OCI-LY3 (cell line): ENCODE measurements around the gene CACTIN.
A peak's percentile ranks its signal among the peaks of the same experiment; 100 is the strongest.
"Not testable (repeated sequence)": the region's sequence is repeated elsewhere in the genome, so short reads cannot be mapped to it uniquely, and the experiment has no call there.

Experiments used
- H2AFZ ChIP-seq: fragments of 200-600, 300-600 bp; shearing (Covaris generic); 2 replicates; pipeline ENCODE4 v1.6.0; 2014; ENCODE audit warnings: antibody characterized with exemption, low read depth, low read length
- H3K27ac ChIP-seq: fragments of 200-600, 300-600 bp; sonication (generic); 2 replicates; pipeline ENCODE4 v1.5.1; 2014; ENCODE audit warnings: mild to moderate bottlenecking, low read length, moderate library complexity, mixed read lengths
- H3K27me3 ChIP-seq: fragments of 200-600, 300-600 bp; sonication (generic); 2 replicates; pipeline ENCODE4 v1.6.1; 2014; ENCODE audit warnings: low read depth, low read length, mixed read lengths
- H3K36me3 ChIP-seq: fragments of 200-600, 300-600 bp; sonication (generic); replicated peaks from 2 replicates; pipeline ENCODE3; 2014; ENCODE audit warnings: low read depth, low read length, mixed read lengths
- H3K4me1 ChIP-seq: fragments of 300-600, 200-600 bp; sonication (generic); 2 replicates; pipeline ENCODE4 v1.6.1; 2014; ENCODE audit warnings: low read length, mixed read lengths
- H3K4me2 ChIP-seq: fragments of 200-600, 300-600 bp; sonication (generic); 2 replicates; pipeline ENCODE4 v1.6.1; 2014; ENCODE audit warnings: low read length, mixed read lengths
- H3K4me3 ChIP-seq: fragments of 300-600, 200-600 bp; sonication (generic); 2 replicates; pipeline ENCODE4 v1.5.1; 2014; ENCODE audit warnings: antibody characterized with exemption, mild to moderate bottlenecking, low read length, moderate library complexity
- H3K79me2 ChIP-seq: fragments of 300-600, 200-600 bp; shearing (Covaris generic); 2 replicates; pipeline ENCODE4 v1.6.1; 2014; ENCODE audit warnings: mild to moderate bottlenecking, low read length, mixed read lengths
- H3K9ac ChIP-seq: fragments of 300-600, 200-600 bp; shearing (Covaris generic); 2 replicates; pipeline ENCODE4 v1.6.0; 2014; ENCODE audit warnings: mild to moderate bottlenecking, low read length, moderate library complexity
- H3K9me3 ChIP-seq: fragments of 200-600, 300-600 bp; shearing (Covaris generic); 2 replicates; pipeline ENCODE4 v1.6.1; 2014; ENCODE audit warnings: low read length, mixed read lengths; ENCODE audit not compliant: insufficient read depth
- H4K20me1 ChIP-seq: fragments of 200-600, 300-600 bp; sonication (generic); 2 replicates; pipeline ENCODE4 v1.6.1; 2016; ENCODE audit warnings: low read length, mixed read lengths; ENCODE audit not compliant: insufficient read depth
- EZH2phosphoT487 ChIP-seq: fragments of 200-600 bp; shearing (Covaris generic); IDR thresholded peaks from 2 replicates; pipeline ENCODE4 v1.6.1; 2018; ENCODE audit warnings: antibody characterized with exemption, mixed run types, low read depth
- TF ChIP-seq, protein P1 (sequence below): fragments of 200-600, 300-600 bp; sonication (generic); IDR thresholded peaks from 2 replicates; pipeline ENCODE4 v1.5.1; 2014; ENCODE audit warnings: antibody characterized with exemption, low read length, low read depth

The CACTIN gene

GRCh38 chr19:3667766-3668165, 41.2 kb upstream of the CACTIN start:
- Histone ChIP-seq H3K27me3 (no peaks in the 10 kb centered on the region), H3K4me3 (no peak overlapping the region), H3K27ac (no peak overlapping the region), H3K9me3 (no peaks in the 10 kb centered on the region), H3K4me2 (no peak overlapping the region), H4K20me1 (peaks cover 72% of the 10 kb centered on the region), H3K36me3 (peaks cover 18% of the 10 kb centered on the region), H2AFZ (no peak overlapping the region), H3K9ac (no peak overlapping the region), H3K79me2 (peaks cover 17% of the 10 kb centered on the region), H3K4me1 (peaks cover 23% of the 10 kb centered on the region)
- TF ChIP-seq, protein P1, sequence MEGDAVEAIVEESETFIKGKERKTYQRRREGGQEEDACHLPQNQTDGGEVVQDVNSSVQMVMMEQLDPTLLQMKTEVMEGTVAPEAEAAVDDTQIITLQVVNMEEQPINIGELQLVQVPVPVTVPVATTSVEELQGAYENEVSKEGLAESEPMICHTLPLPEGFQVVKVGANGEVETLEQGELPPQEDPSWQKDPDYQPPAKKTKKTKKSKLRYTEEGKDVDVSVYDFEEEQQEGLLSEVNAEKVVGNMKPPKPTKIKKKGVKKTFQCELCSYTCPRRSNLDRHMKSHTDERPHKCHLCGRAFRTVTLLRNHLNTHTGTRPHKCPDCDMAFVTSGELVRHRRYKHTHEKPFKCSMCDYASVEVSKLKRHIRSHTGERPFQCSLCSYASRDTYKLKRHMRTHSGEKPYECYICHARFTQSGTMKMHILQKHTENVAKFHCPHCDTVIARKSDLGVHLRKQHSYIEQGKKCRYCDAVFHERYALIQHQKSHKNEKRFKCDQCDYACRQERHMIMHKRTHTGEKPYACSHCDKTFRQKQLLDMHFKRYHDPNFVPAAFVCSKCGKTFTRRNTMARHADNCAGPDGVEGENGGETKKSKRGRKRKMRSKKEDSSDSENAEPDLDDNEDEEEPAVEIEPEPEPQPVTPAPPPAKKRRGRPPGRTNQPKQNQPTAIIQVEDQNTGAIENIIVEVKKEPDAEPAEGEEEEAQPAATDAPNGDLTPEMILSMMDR = no peak
- no peak for TF ChIP-seq EZH2phosphoT487

GRCh38 chr19:3667037-3667638, 40.5 kb upstream of the CACTIN start:
- no peaks in the 10 kb centered on the region for H3K27me3 ChIP-seq
- H3K4me2 ChIP-seq = no peak overlapping the region
- H3K9ac ChIP-seq = no peak overlapping the region
- no peak overlapping the region for H3K4me3 ChIP-seq
- peaks cover 23% of the 10 kb centered on the region for H3K4me1 ChIP-seq
- H3K79me2 ChIP-seq = peaks cover 12% of the 10 kb centered on the region
- H3K9me3 ChIP-seq = no peaks in the 10 kb centered on the region
- peaks cover 18% of the 10 kb centered on the region for H3K36me3 ChIP-seq
- H4K20me1 ChIP-seq = peaks cover 67% of the 10 kb centered on the region
- TF ChIP-seq EZH2phosphoT487 = no peak
- TF ChIP-seq, protein P1 = no peak
- H2AFZ ChIP-seq = no peak overlapping the region
- no peak overlapping the region for H3K27ac ChIP-seq

- not testable (repeated sequence) for H3K4me3 ChIP-seq, H3K27ac ChIP-seq, H3K4me2 ChIP-seq, H3K9ac ChIP-seq, H3K9me3 ChIP-seq, H2AFZ ChIP-seq, H3K79me2 ChIP-seq, H3K27me3 ChIP-seq
- Histone ChIP-seq H3K36me3 (peaks cover 24% of the 10 kb centered on the region), H3K4me1 (peaks cover 23% of the 10 kb centered on the region), H4K20me1 (peaks cover 63% of the 10 kb centered on the region)
Measured at GRCh38 chr19:3666545-3666856, 39.9 kb upstream of the CACTIN start.

- Histone ChIP-seq H3K79me2 (no peaks in the 10 kb centered on the region; the same call in none of the 2 replicates), H3K27me3 (no peaks in the 10 kb centered on the region), H3K27ac (peak overlapping the region; percentile 32), H3K36me3 (peaks cover 30% of the 10 kb centered on the region), H3K4me3 (peak overlapping the region; percentile 32), H3K9ac (peak overlapping the region; percentile 34; the same call in 1 of the 2 replicates), H3K9me3 (no peaks in the 10 kb centered on the region), H3K4me1 (peaks cover 19% of the 10 kb centered on the region), H3K4me2 (peak overlapping the region; percentile 73), H4K20me1 (peaks cover 63% of the 10 kb centered on the region), H2AFZ (no peak overlapping the region)
- TF ChIP-seq, protein P1 = peak; percentile 96
- no peak for TF ChIP-seq EZH2phosphoT487
Measured at GRCh38 chr19:3665681-3666544, 39.3 kb upstream of the CACTIN start.
